ENCODE results near the gene INPP5J. TPM values are rescaled to one million over a fixed set of nuclear protein-coding genes. Genes with fewer than 3 reads are reported as not detected.

The INPP5J gene, protein sequence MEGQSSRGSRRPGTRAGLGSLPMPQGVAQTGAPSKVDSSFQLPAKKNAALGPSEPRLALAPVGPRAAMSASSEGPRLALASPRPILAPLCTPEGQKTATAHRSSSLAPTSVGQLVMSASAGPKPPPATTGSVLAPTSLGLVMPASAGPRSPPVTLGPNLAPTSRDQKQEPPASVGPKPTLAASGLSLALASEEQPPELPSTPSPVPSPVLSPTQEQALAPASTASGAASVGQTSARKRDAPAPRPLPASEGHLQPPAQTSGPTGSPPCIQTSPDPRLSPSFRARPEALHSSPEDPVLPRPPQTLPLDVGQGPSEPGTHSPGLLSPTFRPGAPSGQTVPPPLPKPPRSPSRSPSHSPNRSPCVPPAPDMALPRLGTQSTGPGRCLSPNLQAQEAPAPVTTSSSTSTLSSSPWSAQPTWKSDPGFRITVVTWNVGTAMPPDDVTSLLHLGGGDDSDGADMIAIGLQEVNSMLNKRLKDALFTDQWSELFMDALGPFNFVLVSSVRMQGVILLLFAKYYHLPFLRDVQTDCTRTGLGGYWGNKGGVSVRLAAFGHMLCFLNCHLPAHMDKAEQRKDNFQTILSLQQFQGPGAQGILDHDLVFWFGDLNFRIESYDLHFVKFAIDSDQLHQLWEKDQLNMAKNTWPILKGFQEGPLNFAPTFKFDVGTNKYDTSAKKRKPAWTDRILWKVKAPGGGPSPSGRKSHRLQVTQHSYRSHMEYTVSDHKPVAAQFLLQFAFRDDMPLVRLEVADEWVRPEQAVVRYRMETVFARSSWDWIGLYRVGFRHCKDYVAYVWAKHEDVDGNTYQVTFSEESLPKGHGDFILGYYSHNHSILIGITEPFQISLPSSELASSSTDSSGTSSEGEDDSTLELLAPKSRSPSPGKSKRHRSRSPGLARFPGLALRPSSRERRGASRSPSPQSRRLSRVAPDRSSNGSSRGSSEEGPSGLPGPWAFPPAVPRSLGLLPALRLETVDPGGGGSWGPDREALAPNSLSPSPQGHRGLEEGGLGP
- total RNA-seq: under 0.01 and 0.30 TPM in 2 replicates

GRCh38 chr22:31122532-31123291 lies at the start of gene INPP5J:
Gene INPP5J (plus strand): TSS chr22:31122966. CDS start chr22:31123015, 49 bp downstream.

DNA sequence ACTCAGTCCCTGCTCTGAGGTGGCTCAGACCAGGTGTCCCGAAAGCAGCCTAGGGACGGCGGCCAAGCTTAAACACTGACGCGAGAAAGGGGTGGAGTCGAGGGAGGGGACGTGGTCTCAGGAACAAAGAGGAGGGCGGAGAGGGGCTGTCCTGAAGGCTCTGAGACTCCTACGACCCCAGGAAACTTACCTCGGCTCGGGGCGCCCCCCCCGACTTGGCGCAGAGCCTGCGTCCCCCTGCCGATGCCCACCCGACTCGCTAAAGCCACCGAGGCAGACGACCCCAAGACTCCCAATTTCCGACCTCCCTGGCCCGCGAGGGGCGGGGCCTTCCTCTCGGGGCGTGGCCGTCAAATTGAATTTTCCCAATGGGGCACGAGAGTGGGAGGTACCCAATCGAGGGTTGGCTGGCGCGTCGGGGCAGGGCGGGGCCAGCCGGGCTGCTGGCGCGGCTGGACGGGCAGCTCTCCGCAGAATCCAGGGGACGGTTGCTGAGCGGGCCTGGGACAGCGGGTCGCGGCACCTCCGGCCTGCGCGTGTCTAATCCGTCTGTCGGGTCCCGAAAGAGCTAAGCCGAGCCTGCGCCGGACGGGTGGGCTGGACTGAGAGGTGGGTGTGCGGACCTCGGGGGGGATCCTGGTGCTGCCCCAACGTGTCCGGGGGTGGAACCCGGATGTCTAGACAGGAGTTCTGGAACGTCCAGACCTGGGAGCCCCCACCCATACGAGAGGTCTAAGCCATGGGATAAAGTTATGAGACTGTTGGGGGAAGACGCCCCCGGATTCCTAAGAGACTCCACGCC lies 41.7 kb upstream of the INPP5J start, which contains the start of gene SMTN:
Gene SMTN (plus strand): TSS at position 471 of the 802 bp plus-strand sequence. CDS start 1,941 bp downstream, outside the sequence.

GRCh38 chr22:31107178-31107893 lies 15.4 kb upstream of the INPP5J start, which contains the start of gene SELENOM:
Gene SELENOM (minus strand): TSS chr22:31107568. CDS start chr22:31107505, 63 bp downstream.

GRCh38 chr22:31139866-31140716 lies 17.3 kb downstream of the INPP5J start, which contains the start of gene PLA2G3:
Gene PLA2G3 (minus strand): TSS chr22:31140508. CDS start chr22:31140354, 154 bp downstream.

Other genes with a start within 250 kb of the INPP5J start
- gene MORC2, start 154.2 kb upstream of the INPP5J start, total RNA-seq: 11.7 and 17.0 TPM in 2 replicates
- gene TUG1, start 153.7 kb upstream of the INPP5J start, total RNA-seq: 29.2 and 36.8 TPM in 2 replicates
- gene SMTN, start 41.6 kb upstream of the INPP5J start, total RNA-seq: 146 and 148 TPM in 2 replicates
- 34.0 and 54.9 TPM in 2 replicates for gene SELENOM, start 15.4 kb upstream of the INPP5J start, total RNA-seq
- 0.65 and 0.76 TPM in 2 replicates for gene PLA2G3, start 17.5 kb downstream of the INPP5J start, total RNA-seq
- gene RNF185, start 37.2 kb downstream of the INPP5J start, total RNA-seq: 17.5 and 25.1 TPM in 2 replicates
- gene LIMK2, start 89.3 kb downstream of the INPP5J start, total RNA-seq: 77.3 and 98.8 TPM in 2 replicates
- gene PIK3IP1, start 169.5 kb downstream of the INPP5J start, total RNA-seq: 7.4 and 8.1 TPM in 2 replicates
- gene PATZ1, start 223.4 kb downstream of the INPP5J start, total RNA-seq: 13.7 and 15.3 TPM in 2 replicates

All from epithelial cell of umbilical artery (primary cell).